Measurements from ENCODE around the gene ZBED4.

Gene ZBED4

DNA sequence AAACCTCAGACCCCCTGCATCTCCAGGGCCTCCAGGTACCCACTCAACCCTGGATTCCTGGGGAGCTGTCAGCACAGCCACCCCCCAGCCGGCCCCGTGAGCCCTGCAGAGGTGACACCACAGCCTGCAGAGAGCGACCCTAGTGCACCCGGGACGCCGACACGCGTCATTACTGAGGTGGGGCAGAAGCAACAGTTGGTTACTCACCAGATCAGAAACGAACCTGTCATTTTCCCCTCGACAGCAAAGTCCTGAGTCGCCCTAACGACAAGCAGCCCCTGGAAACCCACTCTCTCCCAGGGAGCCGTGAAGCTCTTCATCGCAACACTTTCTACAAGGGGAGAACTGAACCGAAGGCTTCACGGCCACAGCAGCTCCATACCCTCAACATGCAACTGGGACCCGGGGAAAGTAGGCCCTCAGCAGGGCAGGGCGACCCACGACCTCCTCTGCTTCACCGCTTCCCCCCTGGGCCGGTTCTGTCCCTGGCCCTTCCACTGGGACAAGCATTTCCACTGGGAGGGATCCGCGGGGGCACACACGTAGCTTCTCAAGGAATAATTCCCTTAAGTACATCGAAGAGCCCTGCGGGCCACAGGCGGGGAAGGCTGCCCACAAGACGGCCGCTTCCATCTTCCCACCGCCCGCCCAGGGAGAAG lies 27.6 kb upstream of the ZBED4 start:
- CTCF ChIA-PET = interaction anchor here (0.6 kb wide), 1 partner anchor 59 kb away, joined by 5 read pairs; no protein-coding TSS in a partner anchor
- POLR2A ChIA-PET (ENCODE audit: low non-redundant PET) = no interaction called here
- no peak for DNase-seq (ENCODE audit: low spot score)

GRCh38 chr22:49826603-49827270 lies 26.9 kb upstream of the ZBED4 start:
- H3K27ac ChIP-seq = peak overlapping the region; percentile 71
- CTCF ChIA-PET = no interaction called here
- POLR2A ChIA-PET (ENCODE audit: low non-redundant PET) = no interaction called here
- DNase-seq (ENCODE audit: low spot score) = peak; percentile 14
- TF ChIP-seq, protein P1, sequence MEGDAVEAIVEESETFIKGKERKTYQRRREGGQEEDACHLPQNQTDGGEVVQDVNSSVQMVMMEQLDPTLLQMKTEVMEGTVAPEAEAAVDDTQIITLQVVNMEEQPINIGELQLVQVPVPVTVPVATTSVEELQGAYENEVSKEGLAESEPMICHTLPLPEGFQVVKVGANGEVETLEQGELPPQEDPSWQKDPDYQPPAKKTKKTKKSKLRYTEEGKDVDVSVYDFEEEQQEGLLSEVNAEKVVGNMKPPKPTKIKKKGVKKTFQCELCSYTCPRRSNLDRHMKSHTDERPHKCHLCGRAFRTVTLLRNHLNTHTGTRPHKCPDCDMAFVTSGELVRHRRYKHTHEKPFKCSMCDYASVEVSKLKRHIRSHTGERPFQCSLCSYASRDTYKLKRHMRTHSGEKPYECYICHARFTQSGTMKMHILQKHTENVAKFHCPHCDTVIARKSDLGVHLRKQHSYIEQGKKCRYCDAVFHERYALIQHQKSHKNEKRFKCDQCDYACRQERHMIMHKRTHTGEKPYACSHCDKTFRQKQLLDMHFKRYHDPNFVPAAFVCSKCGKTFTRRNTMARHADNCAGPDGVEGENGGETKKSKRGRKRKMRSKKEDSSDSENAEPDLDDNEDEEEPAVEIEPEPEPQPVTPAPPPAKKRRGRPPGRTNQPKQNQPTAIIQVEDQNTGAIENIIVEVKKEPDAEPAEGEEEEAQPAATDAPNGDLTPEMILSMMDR (conservative IDR thresholded peaks at IDR 0.05; ENCODE audit: low read depth) = no peak

More for the DNA sequence above, 27.6 kb upstream of the ZBED4 start:
- TF ChIP-seq, protein P1 (conservative IDR thresholded peaks at IDR 0.05; ENCODE audit: low read depth) = no peak
- peak overlapping the region; percentile 71 for H3K27ac ChIP-seq

GRCh38 chr22:49827271-49827852 lies 26.3 kb upstream of the ZBED4 start:
- ChIA-PET POLR2A (ENCODE audit: low non-redundant PET) (no interaction called here), CTCF (no interaction called here)
- TF ChIP-seq, protein P1 (conservative IDR thresholded peaks at IDR 0.05; ENCODE audit: low read depth) = no peak
- peak overlapping the region; percentile 71 for H3K27ac ChIP-seq
- no peak for DNase-seq (ENCODE audit: low spot score)

GRCh38 chr22:49827853-49828598 lies 25.6 kb upstream of the ZBED4 start, which contains the start of gene BRD1:
Gene BRD1, minus strand, starts transcription at chr22:49827873. Its CDS starts 3,556 bp downstream, at chr22:49824317.
- ChIA-PET CTCF (interaction anchor here (0.6 kb wide), 1 partner anchor 13 kb away, joined by 3 read pairs; no protein-coding TSS in a partner anchor), POLR2A (ENCODE audit: low non-redundant PET) (no interaction called here)
- peak; percentile 24 for DNase-seq (ENCODE audit: low spot score)
- peak within 1 kb of the TSS; percentile 71 for H3K27ac ChIP-seq
- TF ChIP-seq, protein P1 (conservative IDR thresholded peaks at IDR 0.05; ENCODE audit: low read depth) = no peak

DNA sequence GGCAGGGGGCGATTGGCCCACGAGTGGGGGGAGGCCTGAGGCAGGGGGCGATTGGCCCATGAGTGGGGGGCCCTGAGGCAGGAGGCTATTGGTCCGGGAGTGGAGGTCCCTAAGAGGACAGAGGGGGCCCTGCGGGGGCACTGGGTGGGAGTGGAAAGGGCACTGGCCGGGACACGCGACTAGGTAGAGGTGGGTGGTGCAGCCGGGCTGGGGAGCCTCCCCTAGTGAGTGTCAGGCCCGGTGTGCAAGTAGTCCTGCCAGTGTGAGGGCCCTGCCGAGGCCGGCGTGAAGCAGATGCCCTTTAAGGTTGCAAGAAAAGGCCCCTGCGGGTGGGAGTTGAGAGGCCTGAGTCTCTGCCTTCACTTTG lies 25.1 kb upstream of the ZBED4 start:
- CTCF ChIA-PET = no interaction called here
- DNase-seq (ENCODE audit: low spot score) = no peak
- TF ChIP-seq, protein P1 (conservative IDR thresholded peaks at IDR 0.05; ENCODE audit: low read depth) = no peak
- POLR2A ChIA-PET (ENCODE audit: low non-redundant PET) = no interaction called here
- 0 out of 2 replicates have a peak overlapping the region, but pooled peaks have one; percentile 12 for H3K27ac ChIP-seq

All from RWPE1 (cell line).